ENCODE data around the gene EVI5L.

DNA sequence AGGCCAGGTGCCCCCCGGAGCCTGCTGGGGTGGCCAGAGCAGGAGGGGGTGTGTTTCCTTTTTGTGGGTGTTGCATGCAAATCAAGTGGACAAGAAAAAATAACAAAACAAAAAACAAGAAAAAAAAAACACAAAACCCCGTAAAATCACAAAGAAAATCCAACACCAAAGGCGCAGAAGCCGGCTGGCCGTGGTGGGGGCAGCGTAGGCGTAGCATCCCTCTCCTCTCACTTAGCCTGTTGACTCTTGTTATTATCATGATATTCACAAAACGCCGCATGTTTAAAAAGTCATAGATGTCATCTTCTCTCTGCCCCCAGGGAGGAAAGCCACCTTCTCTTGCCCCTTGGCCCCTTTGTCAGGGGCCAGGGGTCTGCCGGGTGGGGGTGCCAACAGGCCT lies 83.6 kb downstream of the EVI5L start:
- TF ChIP-seq CTCF (IDR thresholded peaks at IDR 0.05) (no peak), POLR2A (IDR thresholded peaks at IDR 0.05) (no peak), EP300 (IDR thresholded peaks at IDR 0.05) (no peak)
